Measurements from ENCODE around the gene LRP5. TPM values are rescaled to one million over a fixed set of nuclear protein-coding genes. Genes with fewer than 3 reads are reported as not detected.
"Not testable (repeated sequence)": the region's sequence is repeated elsewhere in the genome, so short reads cannot be mapped to it uniquely, and the experiment has no call there.

The LRP5 gene
- total RNA-seq, 2 donors from 2014 or later, result 46.2 to 48.5 TPM

GRCh38 chr11:68275721-68276507 is 36.5 kb upstream of the LRP5 start:
- peak; percentile 11 for DNase-seq (ENCODE audit: low spot score)
- intact Hi-C loops (cut with DNase I), result no loop called here

- DNase-seq (ENCODE audit: low spot score), result peak; percentile 20
- intact Hi-C loops (cut with DNase I), result no loop called here
These were observed 35.5 kb upstream of the LRP5 start for GRCh38 chr11:68276861-68277260.

- DNase-seq (ENCODE audit: low spot score), result no peak
- intact Hi-C loops (cut with DNase I), result no loop called here
These were observed 32.7 kb upstream of the LRP5 start for GRCh38 chr11:68279676-68280075.

- DNase-seq (ENCODE audit: low spot score), result peak; percentile 20
- intact Hi-C loops (cut with DNase I), result no loop called here
These were observed 30.1 kb upstream of the LRP5 start for GRCh38 chr11:68282141-68282860.

GRCh38 chr11:68282861-68283230 is 29.5 kb upstream of the LRP5 start:
- intact Hi-C loops (cut with DNase I), result no loop called here
- peak; percentile 41 for DNase-seq (ENCODE audit: low spot score)

GRCh38 chr11:68284588-68284987 is 27.8 kb upstream of the LRP5 start:
- DNase-seq (ENCODE audit: low spot score), result peak; percentile 8
- intact Hi-C loops (cut with DNase I), result not testable (repeated sequence)

- intact Hi-C loops (cut with DNase I), result no loop called here
- no peak for DNase-seq (ENCODE audit: low spot score)
These were observed 25.0 kb upstream of the LRP5 start for GRCh38 chr11:68287419-68287818.

- intact Hi-C loops (cut with DNase I), result no loop called here
- DNase-seq (ENCODE audit: low spot score), result no peak
These were observed 22.9 kb upstream of the LRP5 start for GRCh38 chr11:68289456-68289855.

GRCh38 chr11:68293708-68294107 is 18.7 kb upstream of the LRP5 start:
- no peak for DNase-seq (ENCODE audit: low spot score)
- intact Hi-C loops (cut with DNase I), result loop anchor here in 1 of 2 donors (10.0 kb wide), 1 partner anchor 151 kb away; no protein-coding TSS in a partner anchor

GRCh38 chr11:68295271-68295670 is 17.1 kb upstream of the LRP5 start:
- intact Hi-C loops (cut with DNase I), result loop anchor here (5.0 to 10.0 kb wide), 4 partner anchors 33 to 150 kb away; partner anchors contain the start of gene KMT5B (in 1 of the 2)
- no peak for DNase-seq (ENCODE audit: low spot score)

GRCh38 chr11:68295940-68296339 is 16.5 kb upstream of the LRP5 start:
- DNase-seq (ENCODE audit: low spot score), result peak; percentile 53
- intact Hi-C loops (cut with DNase I), result loop anchor here (5.0 to 10.0 kb wide), 4 partner anchors 34 to 149 kb away; partner anchors contain the start of gene KMT5B (in 1 of the 2)

- intact Hi-C loops (cut with DNase I), result loop anchor here (5.0 to 10.0 kb wide), 4 partner anchors 34 to 148 kb away; partner anchors contain the start of gene KMT5B (in 1 of the 2)
- peak; percentile 66 for DNase-seq (ENCODE audit: low spot score)
These were observed 15.9 kb upstream of the LRP5 start for GRCh38 chr11:68296344-68297051.

- intact Hi-C loops (cut with DNase I), result loop anchor here (5.0 to 10.0 kb wide), 4 partner anchors 35 to 148 kb away; partner anchors contain the start of gene KMT5B (in 1 of the 2)
- peak; percentile 59 for DNase-seq (ENCODE audit: low spot score)
These were observed 15.4 kb upstream of the LRP5 start for GRCh38 chr11:68297052-68297378.

GRCh38 chr11:68297494-68297811 is 14.9 kb upstream of the LRP5 start:
- intact Hi-C loops (cut with DNase I), result loop anchor here (5.0 to 10.0 kb wide), 4 partner anchors 35 to 147 kb away; partner anchors contain the start of gene KMT5B (in 1 of the 2)
- DNase-seq (ENCODE audit: low spot score), result no peak

- intact Hi-C loops (cut with DNase I), result loop anchor here (5.0 to 10.0 kb wide), 4 partner anchors 36 to 147 kb away; partner anchors contain the start of gene KMT5B (in 1 of the 2)
- DNase-seq (ENCODE audit: low spot score), result peak; percentile 95
These were observed 14.4 kb upstream of the LRP5 start for GRCh38 chr11:68297812-68298658.

- peak; percentile 72 for DNase-seq (ENCODE audit: low spot score)
- intact Hi-C loops (cut with DNase I), result loop anchor here (5.0 to 10.0 kb wide), 4 partner anchors 37 to 146 kb away; partner anchors contain the start of gene KMT5B (in 1 of the 2)
These were observed 13.5 kb upstream of the LRP5 start for GRCh38 chr11:68298659-68299516.

GRCh38 chr11:68299517-68299879 is 12.9 kb upstream of the LRP5 start:
- intact Hi-C loops (cut with DNase I), result loop anchor here (5.0 to 10.0 kb wide), 4 partner anchors 37 to 145 kb away; partner anchors contain the start of gene KMT5B (in 1 of the 2)

More at GRCh38 chr11:68299517-68299879, 12.9 kb upstream of the LRP5 start:
- not testable (repeated sequence) for DNase-seq (ENCODE audit: low spot score)

All from posterior vena cava (tissue), 2 donors.